ENCODE results near the gene CLEC7A. TPM values are rescaled to one million over a fixed set of nuclear protein-coding genes. Genes with fewer than 3 reads are reported as not detected.

The CLEC7A gene
- polyA plus RNA-seq, 3 donors = 235 to 809 (median 304) TPM

DNA sequence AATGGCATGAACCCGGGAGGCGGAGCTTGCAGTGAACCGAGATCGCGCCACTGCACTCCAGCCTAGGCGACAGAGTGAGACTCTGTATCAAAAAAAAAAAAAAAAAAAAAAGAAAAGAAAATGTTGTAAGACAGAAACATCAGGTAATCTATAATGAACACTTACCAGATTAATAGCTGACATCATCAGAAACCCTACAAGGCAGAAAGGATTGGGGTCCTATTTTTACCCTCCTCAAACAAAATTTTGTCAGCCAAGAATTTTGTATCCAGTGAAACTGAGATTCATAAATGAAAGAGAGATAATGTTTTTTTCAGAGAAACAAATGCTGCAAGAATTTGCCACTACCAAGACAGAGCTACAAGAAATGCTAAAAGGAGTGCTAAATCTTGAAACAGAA, 45.3 kb downstream of the CLEC7A start:
- TF ChIP-seq, protein P1, sequence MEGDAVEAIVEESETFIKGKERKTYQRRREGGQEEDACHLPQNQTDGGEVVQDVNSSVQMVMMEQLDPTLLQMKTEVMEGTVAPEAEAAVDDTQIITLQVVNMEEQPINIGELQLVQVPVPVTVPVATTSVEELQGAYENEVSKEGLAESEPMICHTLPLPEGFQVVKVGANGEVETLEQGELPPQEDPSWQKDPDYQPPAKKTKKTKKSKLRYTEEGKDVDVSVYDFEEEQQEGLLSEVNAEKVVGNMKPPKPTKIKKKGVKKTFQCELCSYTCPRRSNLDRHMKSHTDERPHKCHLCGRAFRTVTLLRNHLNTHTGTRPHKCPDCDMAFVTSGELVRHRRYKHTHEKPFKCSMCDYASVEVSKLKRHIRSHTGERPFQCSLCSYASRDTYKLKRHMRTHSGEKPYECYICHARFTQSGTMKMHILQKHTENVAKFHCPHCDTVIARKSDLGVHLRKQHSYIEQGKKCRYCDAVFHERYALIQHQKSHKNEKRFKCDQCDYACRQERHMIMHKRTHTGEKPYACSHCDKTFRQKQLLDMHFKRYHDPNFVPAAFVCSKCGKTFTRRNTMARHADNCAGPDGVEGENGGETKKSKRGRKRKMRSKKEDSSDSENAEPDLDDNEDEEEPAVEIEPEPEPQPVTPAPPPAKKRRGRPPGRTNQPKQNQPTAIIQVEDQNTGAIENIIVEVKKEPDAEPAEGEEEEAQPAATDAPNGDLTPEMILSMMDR (IDR thresholded peaks at IDR 0.05) = no peak
- DNase-seq = no peak

DNA sequence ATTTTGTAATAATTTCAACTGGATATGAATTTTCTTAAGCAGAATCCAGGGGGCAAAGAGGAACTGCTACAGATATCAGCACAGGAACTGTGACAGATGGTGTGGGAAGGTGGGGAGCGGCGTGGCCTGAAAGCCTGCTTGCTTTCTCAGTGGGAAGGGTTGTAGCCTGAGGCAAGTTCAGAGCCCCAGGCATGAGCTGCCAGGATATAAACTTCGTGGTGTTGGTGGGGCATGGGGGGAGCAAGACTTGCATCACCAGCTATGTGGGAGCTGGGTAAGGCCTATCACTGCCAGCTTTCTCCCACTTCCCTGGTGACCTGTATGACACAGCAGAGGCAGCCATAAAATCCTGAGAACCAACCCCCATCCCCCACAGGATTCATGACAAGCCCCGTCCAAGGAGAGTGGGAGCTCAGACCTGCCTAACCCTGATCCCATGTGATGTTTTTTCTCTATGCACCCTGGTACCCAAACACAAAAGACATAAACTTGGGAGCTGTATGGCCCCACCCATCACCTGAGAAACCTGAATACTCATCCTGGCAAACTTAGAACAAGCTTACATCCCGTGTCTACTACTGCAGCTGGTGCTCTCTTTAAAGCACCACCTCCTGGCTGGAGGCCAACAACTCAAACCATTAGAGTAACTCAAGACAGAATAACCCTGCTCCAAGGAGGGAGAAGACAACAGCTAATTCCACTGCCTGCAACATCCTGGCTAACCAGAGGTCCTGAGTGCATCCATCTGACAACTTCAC, 47.7 kb downstream of the CLEC7A start:
- Histone ChIP-seq H3K27me3 (ENCODE audit: control insufficient read depth in 2 of 2, insufficient read depth in 2 of 2, low read length in 2 of 2) (no peaks in the 10 kb centered on the region), H3K9me3 (replicated peaks in 1 of 2; ENCODE audit: control insufficient read depth in 1 of 2, insufficient read depth in 1 of 2, low read length in 2 of 2) (peaks cover 7 to 12% of the 10 kb centered on the region in 2 donors), H4K20me1 (ENCODE audit: insufficient read depth, low read length) (no peaks in the 10 kb centered on the region), H3K27ac (ENCODE audit: low read depth in 1 of 2, low read length in 2 of 2) (no peak overlapping the region), H3K4me1 (ENCODE audit: control insufficient read depth in 1 of 2, insufficient read depth in 2 of 2, low read length in 2 of 2) (peaks cover 28 to 33% of the 10 kb centered on the region in 2 donors), H3K4me2 (replicated peaks; ENCODE audit: extremely low read depth, low read length, poor library complexity, severe bottlenecking) (no peak overlapping the region), H3K4me3 (replicated peaks in 1 of 3; ENCODE audit: low read depth in 2 of 3, low read length in 3 of 3) (no peak overlapping the region), H3K79me2 (ENCODE audit: insufficient read depth, low read length) (no peaks in the 10 kb centered on the region), H3K9ac (ENCODE audit: insufficient read depth, low read length, poor library complexity, severe bottlenecking) (no peak overlapping the region), H3K36me3 (replicated peaks in 1 of 2; ENCODE audit: control insufficient read depth in 1 of 2, insufficient read depth in 2 of 2, low read length in 2 of 2) (peaks cover 0 to 6% of the 10 kb centered on the region in 2 donors), H2AFZ (ENCODE audit: insufficient read depth, low read depth, low read length, poor library complexity, severe bottlenecking) (peak overlapping the region; percentile 39)
- WGBS (ENCODE audit: insufficient coverage) = 13% methylated on average over 4 of the region's 5 CpGs
- Mint-ChIP-seq H3K27me3 (ENCODE audit: low read depth in 3 of 3) (peaks cover 0 to 3% (median 0%) of the 10 kb centered on the region in 3 donors), H3K36me3 (peaks cover 14 to 26% of the 10 kb centered on the region in 2 donors), H3K4me3 (peak overlapping the region in 1 of 2 donors; percentile 3), H3K27ac (peak overlapping the region in 5 of 7 donors; percentile 14 to 48 (median 39)), H3K4me1 (peaks cover 32% of the 10 kb centered on the region), H3K9me3 (peaks cover 7 to 24% (median 15%) of the 10 kb centered on the region in 7 donors)
- TF ChIP-seq, protein P1 (IDR thresholded peaks at IDR 0.05) = no peak
- intact Hi-C loops (cut with micrococcal nuclease) = no loop called here
- DNase-seq = peak in 1 of 3 donors; percentile 18

More for the DNA sequence above, 45.3 kb downstream of the CLEC7A start:
- no peak overlapping the region for H3K4me3 Mint-ChIP-seq
- Histone ChIP-seq H3K4me1 (ENCODE audit: control insufficient read depth in 1 of 2, insufficient read depth in 2 of 2, low read length in 2 of 2) (peaks cover 41 to 52% of the 10 kb centered on the region in 2 donors), H3K27me3 (ENCODE audit: control insufficient read depth in 2 of 2, insufficient read depth in 2 of 2, low read length in 2 of 2) (no peaks in the 10 kb centered on the region), H4K20me1 (ENCODE audit: insufficient read depth, low read length) (no peaks in the 10 kb centered on the region), H2AFZ (ENCODE audit: insufficient read depth, low read depth, low read length, poor library complexity, severe bottlenecking) (no peak overlapping the region), H3K4me2 (replicated peaks; ENCODE audit: extremely low read depth, low read length, poor library complexity, severe bottlenecking) (no peak overlapping the region), H3K9ac (ENCODE audit: insufficient read depth, low read length, poor library complexity, severe bottlenecking) (no peak overlapping the region), H3K36me3 (replicated peaks in 1 of 2; ENCODE audit: control insufficient read depth in 1 of 2, insufficient read depth in 2 of 2, low read length in 2 of 2) (peaks cover 0 to 6% of the 10 kb centered on the region in 2 donors), H3K79me2 (ENCODE audit: insufficient read depth, low read length) (no peaks in the 10 kb centered on the region), H3K4me3 (replicated peaks in 1 of 3; ENCODE audit: low read depth in 2 of 3, low read length in 3 of 3) (no peak overlapping the region), H3K9me3 (replicated peaks in 1 of 2; ENCODE audit: control insufficient read depth in 1 of 2, insufficient read depth in 1 of 2, low read length in 2 of 2) (peaks cover 7 to 12% of the 10 kb centered on the region in 2 donors), H3K27ac (ENCODE audit: low read depth in 1 of 2, low read length in 2 of 2) (no peak overlapping the region)
- peaks cover 0 to 3% (median 0%) of the 10 kb centered on the region in 3 donors for H3K27me3 Mint-ChIP-seq (ENCODE audit: low read depth in 3 of 3)
- no CpG with 5 or more reads among the region's 6 CpGs for WGBS (ENCODE audit: insufficient coverage)
- no peak overlapping the region for H3K27ac Mint-ChIP-seq
- H3K36me3 Mint-ChIP-seq = peaks cover 12 to 19% of the 10 kb centered on the region in 2 donors
- intact Hi-C loops (cut with micrococcal nuclease) = no loop called here
- H3K9me3 Mint-ChIP-seq = peaks cover 7 to 24% (median 15%) of the 10 kb centered on the region in 7 donors
- peaks cover 44% of the 10 kb centered on the region for H3K4me1 Mint-ChIP-seq
